ENCODE results near the gene KLK14.
A peak's percentile ranks its signal among the peaks of the same experiment; 100 is the strongest.

The KLK14 gene, protein sequence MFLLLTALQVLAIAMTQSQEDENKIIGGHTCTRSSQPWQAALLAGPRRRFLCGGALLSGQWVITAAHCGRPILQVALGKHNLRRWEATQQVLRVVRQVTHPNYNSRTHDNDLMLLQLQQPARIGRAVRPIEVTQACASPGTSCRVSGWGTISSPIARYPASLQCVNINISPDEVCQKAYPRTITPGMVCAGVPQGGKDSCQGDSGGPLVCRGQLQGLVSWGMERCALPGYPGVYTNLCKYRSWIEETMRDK

GRCh38 chr19:51082611-51083010 is at the start of gene KLK14:
KLK14 (minus strand) TSS chr19:51082887; CDS start chr19:51082614, 273 bp downstream.
- Mint-ChIP-seq H3K27ac (no peak within 1 kb of the TSS), H3K4me1 (ENCODE audit: low read depth) (no peaks in the 10 kb centered on the region), H3K36me3 (ENCODE audit: low read depth) (no peaks in the 10 kb centered on the region), H3K9me3 (no peaks in the 10 kb centered on the region), H3K27me3 (ENCODE audit: low read depth) (no peaks in the 10 kb centered on the region), H3K4me3 (no peak within 1 kb of the TSS)
- DNase-seq (ENCODE audit: low spot score), result no peak

GRCh38 chr19:51131780-51132680 is 49.3 kb upstream of the KLK14 start:
- no peak for DNase-seq (ENCODE audit: low spot score)
- Mint-ChIP-seq H3K36me3 (ENCODE audit: low read depth) (no peaks in the 10 kb centered on the region), H3K27ac (peak overlapping the region; percentile 65), H3K27me3 (ENCODE audit: low read depth) (peaks cover 3% of the 10 kb centered on the region), H3K9me3 (no peaks in the 10 kb centered on the region), H3K4me1 (ENCODE audit: low read depth) (peaks cover 30% of the 10 kb centered on the region), H3K4me3 (peak overlapping the region; percentile 58)

GRCh38 chr19:51129716-51130115 is 47.0 kb upstream of the KLK14 start:
- Mint-ChIP-seq H3K27ac (no peak overlapping the region), H3K27me3 (ENCODE audit: low read depth) (peaks cover 3% of the 10 kb centered on the region), H3K4me3 (no peak overlapping the region), H3K4me1 (ENCODE audit: low read depth) (peaks cover 35% of the 10 kb centered on the region), H3K9me3 (no peaks in the 10 kb centered on the region), H3K36me3 (ENCODE audit: low read depth) (no peaks in the 10 kb centered on the region)
- no peak for DNase-seq (ENCODE audit: low spot score)

DNA sequence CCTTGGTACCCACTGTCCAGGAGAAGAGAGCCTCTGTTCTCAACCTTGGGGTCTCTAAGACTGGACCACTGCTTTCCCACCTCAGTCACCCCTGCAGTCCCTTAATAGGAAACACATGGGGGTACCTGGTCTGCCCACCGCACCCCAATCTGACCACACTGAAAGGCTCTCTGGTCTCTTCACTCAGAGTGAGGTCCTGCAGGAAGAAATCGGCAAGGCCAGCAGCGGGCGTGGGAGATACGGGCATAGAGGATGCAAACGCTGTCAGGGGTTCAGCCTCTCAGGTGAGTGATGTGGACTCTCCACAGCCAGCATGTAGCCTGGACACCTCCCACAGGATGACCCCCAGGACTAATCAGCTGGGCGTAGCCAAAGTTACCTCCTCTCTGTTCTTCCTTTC is 45.5 kb upstream of the KLK14 start:
- Mint-ChIP-seq H3K9me3 (no peaks in the 10 kb centered on the region), H3K4me3 (no peak overlapping the region), H3K36me3 (ENCODE audit: low read depth) (no peaks in the 10 kb centered on the region), H3K4me1 (ENCODE audit: low read depth) (peaks cover 49% of the 10 kb centered on the region), H3K27me3 (ENCODE audit: low read depth) (no peaks in the 10 kb centered on the region), H3K27ac (no peak overlapping the region)
- no peak for DNase-seq (ENCODE audit: low spot score)

DNA sequence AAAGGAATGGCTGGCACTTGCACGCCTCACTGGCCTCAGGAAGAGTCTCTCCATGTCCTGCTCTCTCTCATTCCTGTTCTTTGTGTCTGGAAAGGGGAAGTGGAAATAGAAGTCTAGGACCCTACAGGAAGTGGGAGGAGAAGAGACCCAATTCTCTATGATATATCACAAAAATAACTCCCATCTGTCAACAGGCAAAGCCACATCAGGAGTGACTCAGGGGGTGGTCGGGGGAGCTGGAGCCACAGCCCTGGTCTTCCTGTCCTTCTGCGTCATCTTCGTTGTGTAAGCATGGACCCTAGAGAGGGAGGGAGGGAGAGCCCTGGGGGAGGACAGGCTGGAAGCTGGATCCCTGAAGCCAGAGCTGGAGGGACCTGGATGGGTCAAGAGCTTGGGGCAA is 45.1 kb upstream of the KLK14 start:
- Mint-ChIP-seq H3K36me3 (ENCODE audit: low read depth) (no peaks in the 10 kb centered on the region), H3K4me1 (ENCODE audit: low read depth) (peaks cover 54% of the 10 kb centered on the region), H3K9me3 (no peaks in the 10 kb centered on the region), H3K4me3 (no peak overlapping the region), H3K27me3 (ENCODE audit: low read depth) (no peaks in the 10 kb centered on the region), H3K27ac (no peak overlapping the region)
- DNase-seq (ENCODE audit: low spot score), result no peak

- Mint-ChIP-seq H3K4me1 (ENCODE audit: low read depth) (peaks cover 55% of the 10 kb centered on the region), H3K27me3 (ENCODE audit: low read depth) (no peaks in the 10 kb centered on the region), H3K9me3 (no peaks in the 10 kb centered on the region), H3K4me3 (no peak overlapping the region), H3K36me3 (ENCODE audit: low read depth) (no peaks in the 10 kb centered on the region), H3K27ac (no peak overlapping the region)
- DNase-seq (ENCODE audit: low spot score), result no peak
Measured at GRCh38 chr19:51127032-51127431, 44.3 kb upstream of the KLK14 start.

DNA sequence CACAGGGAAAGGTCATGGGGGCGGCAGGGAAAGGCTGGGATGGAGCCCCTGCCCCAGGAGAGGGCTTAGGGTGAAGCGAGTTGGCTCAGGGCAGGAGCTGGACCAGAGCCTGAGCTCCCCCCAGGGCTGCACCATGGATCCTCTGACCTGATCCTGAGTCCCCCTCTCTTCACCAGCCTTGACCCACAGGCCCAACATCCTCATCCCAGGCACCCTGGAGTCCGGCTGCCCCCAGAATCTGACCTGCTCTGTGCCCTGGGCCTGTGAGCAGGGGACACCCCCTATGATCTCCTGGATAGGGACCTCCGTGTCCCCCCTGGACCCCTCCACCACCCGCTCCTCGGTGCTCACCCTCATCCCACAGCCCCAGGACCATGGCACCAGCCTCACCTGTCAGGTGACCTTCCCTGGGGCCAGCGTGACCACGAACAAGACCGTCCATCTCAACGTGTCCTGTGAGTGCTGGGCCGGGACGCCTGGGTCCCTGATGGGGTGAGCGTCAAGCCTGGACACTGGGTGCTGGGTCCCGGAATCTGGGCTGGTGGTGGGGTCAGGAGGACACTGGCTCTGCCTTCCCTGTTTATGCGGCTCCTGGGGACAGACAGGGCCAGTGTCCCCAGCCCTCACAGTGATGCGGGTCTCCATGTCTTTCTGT is 42.9 kb upstream of the KLK14 start:
- H3K4me1 Mint-ChIP-seq (ENCODE audit: low read depth), result peaks cover 55% of the 10 kb centered on the region
- H3K4me3 Mint-ChIP-seq, result no peak overlapping the region
- H3K36me3 Mint-ChIP-seq (ENCODE audit: low read depth), result no peaks in the 10 kb centered on the region
- no peak overlapping the region for H3K27ac Mint-ChIP-seq
- DNase-seq (ENCODE audit: low spot score), result no peak
- no peaks in the 10 kb centered on the region for H3K9me3 Mint-ChIP-seq
- no peaks in the 10 kb centered on the region for H3K27me3 Mint-ChIP-seq (ENCODE audit: low read depth)

DNA sequence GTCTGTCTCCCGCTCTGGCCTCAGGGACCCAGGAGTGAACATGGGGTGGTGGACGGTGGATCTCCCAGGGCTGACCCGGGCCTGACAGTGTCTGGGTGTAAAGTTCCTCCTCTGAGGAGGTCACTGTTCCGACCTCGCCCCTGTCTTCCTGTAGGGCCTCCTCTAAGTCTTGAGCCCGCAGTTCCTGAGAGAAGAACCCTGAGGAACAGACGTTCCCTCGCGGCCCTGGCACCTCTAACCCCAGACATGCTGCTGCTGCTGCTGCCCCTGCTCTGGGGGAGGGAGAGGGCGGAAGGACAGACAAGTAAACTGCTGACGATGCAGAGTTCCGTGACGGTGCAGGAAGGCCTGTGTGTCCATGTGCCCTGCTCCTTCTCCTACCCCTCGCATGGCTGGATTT is 42.0 kb upstream of the KLK14 start, which contains the start of gene SIGLEC9:
SIGLEC9 (plus strand) TSS at position 178 of the 400 bp plus-strand sequence; CDS start at position 247, 69 bp downstream.
- H3K36me3 Mint-ChIP-seq (ENCODE audit: low read depth), result no peaks in the 10 kb centered on the region
- H3K27ac Mint-ChIP-seq, result peak within 1 kb of the TSS; percentile 80
- H3K4me1 Mint-ChIP-seq (ENCODE audit: low read depth), result peaks cover 53% of the 10 kb centered on the region
- H3K9me3 Mint-ChIP-seq, result no peaks in the 10 kb centered on the region
- peak within 1 kb of the TSS; percentile 70 for H3K4me3 Mint-ChIP-seq
- no peaks in the 10 kb centered on the region for H3K27me3 Mint-ChIP-seq (ENCODE audit: low read depth)
- no peak for DNase-seq (ENCODE audit: low spot score)

GRCh38 chr19:51124216-51124615 is 41.5 kb upstream of the KLK14 start:
- Mint-ChIP-seq H3K36me3 (ENCODE audit: low read depth) (no peaks in the 10 kb centered on the region), H3K4me3 (peak overlapping the region; percentile 70), H3K4me1 (ENCODE audit: low read depth) (peaks cover 54% of the 10 kb centered on the region), H3K27me3 (ENCODE audit: low read depth) (no peaks in the 10 kb centered on the region), H3K27ac (peak overlapping the region; percentile 80), H3K9me3 (no peaks in the 10 kb centered on the region)
- DNase-seq (ENCODE audit: low spot score), result no peak

DNA sequence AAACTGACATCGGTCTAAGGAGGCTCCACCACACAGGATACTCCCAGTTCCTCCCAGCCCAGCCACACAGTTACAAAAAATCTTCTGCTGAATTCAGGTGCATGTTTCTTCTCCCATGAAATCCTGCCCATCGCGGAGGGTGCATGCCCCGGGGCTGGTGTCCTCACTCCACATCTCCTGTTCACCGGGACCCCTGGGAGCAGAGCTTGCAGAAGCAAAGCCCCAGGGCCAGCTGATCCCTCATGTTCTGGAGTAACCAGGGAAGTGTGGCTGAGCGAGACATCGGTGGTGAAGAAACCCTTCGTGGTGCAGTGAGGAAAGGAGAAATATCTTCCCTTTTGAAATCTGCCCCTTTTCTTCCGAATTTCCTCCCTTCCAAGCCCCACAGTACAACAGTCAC is 41.1 kb upstream of the KLK14 start:
- no peak for DNase-seq (ENCODE audit: low spot score)
- Mint-ChIP-seq H3K4me1 (ENCODE audit: low read depth) (peaks cover 56% of the 10 kb centered on the region), H3K27me3 (ENCODE audit: low read depth) (no peaks in the 10 kb centered on the region), H3K27ac (peak overlapping the region; percentile 82), H3K9me3 (no peaks in the 10 kb centered on the region), H3K4me3 (peak overlapping the region; percentile 70), H3K36me3 (ENCODE audit: low read depth) (no peaks in the 10 kb centered on the region)

DNA sequence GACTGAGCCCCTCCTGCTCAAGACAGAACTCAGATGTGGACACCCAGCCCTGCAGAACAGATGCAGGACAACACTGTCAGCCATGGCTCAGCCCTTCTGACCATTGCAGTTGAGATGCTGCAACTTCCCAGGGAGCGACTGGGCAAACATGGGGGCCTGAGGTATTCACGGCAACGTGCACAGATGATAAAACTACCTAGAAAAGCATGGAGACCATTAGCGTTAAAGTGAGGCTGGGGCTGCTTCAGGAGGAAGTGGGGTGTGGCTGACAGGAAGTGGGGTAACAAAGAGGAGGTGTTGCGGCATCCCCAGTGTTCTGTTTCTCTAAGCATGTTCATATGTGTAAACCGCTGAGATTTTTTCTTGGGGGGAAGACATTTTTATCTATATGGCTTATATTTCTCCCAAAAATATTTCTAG is 40.7 kb upstream of the KLK14 start:
- H3K4me3 Mint-ChIP-seq, result peak overlapping the region; percentile 70
- H3K9me3 Mint-ChIP-seq, result no peaks in the 10 kb centered on the region
- no peaks in the 10 kb centered on the region for H3K36me3 Mint-ChIP-seq (ENCODE audit: low read depth)
- peaks cover 52% of the 10 kb centered on the region for H3K4me1 Mint-ChIP-seq (ENCODE audit: low read depth)
- H3K27ac Mint-ChIP-seq, result peak overlapping the region; percentile 82
- no peak for DNase-seq (ENCODE audit: low spot score)
- H3K27me3 Mint-ChIP-seq (ENCODE audit: low read depth), result no peaks in the 10 kb centered on the region

GRCh38 chr19:51122112-51122981 is 39.7 kb upstream of the KLK14 start:
- Mint-ChIP-seq H3K27ac (peak overlapping the region; percentile 60), H3K4me3 (peak overlapping the region; percentile 45)

DNA sequence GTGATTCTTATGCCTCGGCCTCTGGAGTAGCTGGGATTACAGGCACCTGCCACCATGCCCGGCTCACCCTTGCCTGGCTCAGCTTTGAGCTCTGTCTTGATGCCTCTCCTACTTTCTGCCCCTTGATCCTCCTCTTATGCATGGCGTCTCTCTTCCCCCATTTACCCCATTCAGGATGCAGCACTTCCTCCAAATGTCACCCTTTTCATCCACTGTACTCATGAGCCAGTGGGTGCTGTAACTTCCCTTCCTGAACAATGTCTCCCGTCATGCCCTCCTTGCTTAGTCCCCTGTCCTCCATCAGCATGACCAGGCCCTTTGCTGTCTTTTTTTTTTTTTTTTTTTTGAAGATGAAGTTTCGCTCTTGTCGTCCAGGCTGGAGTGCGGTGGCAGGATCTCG is 38.6 kb upstream of the KLK14 start:
- Mint-ChIP-seq H3K4me3 (no peak overlapping the region), H3K9me3 (no peaks in the 10 kb centered on the region), H3K4me1 (ENCODE audit: low read depth) (peaks cover 42% of the 10 kb centered on the region), H3K27ac (no peak overlapping the region), H3K27me3 (ENCODE audit: low read depth) (peaks cover 3% of the 10 kb centered on the region), H3K36me3 (ENCODE audit: low read depth) (no peaks in the 10 kb centered on the region)
- DNase-seq (ENCODE audit: low spot score), result no peak

More at GRCh38 chr19:51122112-51122981, 39.7 kb upstream of the KLK14 start:
- no peaks in the 10 kb centered on the region for H3K9me3 Mint-ChIP-seq
- H3K36me3 Mint-ChIP-seq (ENCODE audit: low read depth), result no peaks in the 10 kb centered on the region
- H3K4me1 Mint-ChIP-seq (ENCODE audit: low read depth), result peaks cover 48% of the 10 kb centered on the region
- peaks cover 3% of the 10 kb centered on the region for H3K27me3 Mint-ChIP-seq (ENCODE audit: low read depth)
- no peak for DNase-seq (ENCODE audit: low spot score)
